ENCODE measurements around the gene SVOP. TPM values are rescaled to one million over a fixed set of nuclear protein-coding genes. Genes with fewer than 3 reads are reported as not detected.
A peak's percentile ranks its signal among the peaks of the same experiment; 100 is the strongest.

The SVOP gene
- total RNA-seq, 4 donors from 2014 or later = under 0.01 to 0.33 (median 0.06) TPM; not detected in 1

GRCh38 chr12:108967869-108968540 lies 52.9 kb downstream of the SVOP start:
- no peak overlapping the region for H3K27ac ChIP-seq (replicated peaks in 1 of 4)
- no peak overlapping the region for H3K4me3 ChIP-seq
- H3K9me3 ChIP-seq = no peaks in the 10 kb centered on the region
- no peaks in the 10 kb centered on the region for H3K36me3 ChIP-seq
- no peaks in the 10 kb centered on the region for H3K4me1 ChIP-seq
- no peak for DNase-seq (ENCODE audit: extremely low spot score)
- H3K27me3 ChIP-seq = peaks cover 0 to 24% (median 0%) of the 10 kb centered on the region in 4 donors
- intact Hi-C loops (cut with DNase I) = no loop called here
- 47% methylated on average over 2 of the region's 2 CpGs for WGBS
- peak in 1 of 3 experiments; percentile 27 for TF ChIP-seq CTCF (IDR thresholded peaks at IDR 0.05)
- no peak for TF ChIP-seq POLR2AphosphoS5 (IDR thresholded peaks at IDR 0.05)

- TF ChIP-seq POLR2AphosphoS5 (IDR thresholded peaks at IDR 0.05) = no peak
- TF ChIP-seq POLR2A (IDR thresholded peaks at IDR 0.05; ENCODE audit: low read depth) = no peak
- no peak for TF ChIP-seq EP300 (IDR thresholded peaks at IDR 0.05)
- TF ChIP-seq CTCF (IDR thresholded peaks at IDR 0.05) = no peak
- Histone ChIP-seq H3K27me3 (peaks cover 0 to 21% (median 0%) of the 10 kb centered on the region in 4 donors), H3K27ac (replicated peaks in 1 of 4) (no peak overlapping the region), H3K4me1 (no peaks in the 10 kb centered on the region), H3K36me3 (no peaks in the 10 kb centered on the region), H3K9me3 (no peaks in the 10 kb centered on the region), H3K4me3 (no peak overlapping the region)
- intact Hi-C loops (cut with DNase I) = no loop called here
- WGBS = 83% methylated on average over 8 of the region's 9 CpGs
- no peak for DNase-seq (ENCODE audit: extremely low spot score)
Measured at GRCh38 chr12:108966378-108967151, 54.3 kb downstream of the SVOP start.

GRCh38 chr12:108965886-108966285 lies 55.0 kb downstream of the SVOP start:
- TF ChIP-seq POLR2A (IDR thresholded peaks at IDR 0.05; ENCODE audit: low read depth) = no peak
- no peak for TF ChIP-seq EP300 (IDR thresholded peaks at IDR 0.05)
- no peak for TF ChIP-seq POLR2AphosphoS5 (IDR thresholded peaks at IDR 0.05)
- no peak for TF ChIP-seq CTCF (IDR thresholded peaks at IDR 0.05)

GRCh38 chr12:108964371-108965352 lies 56.2 kb downstream of the SVOP start:
- Histone ChIP-seq H3K4me3 (no peak overlapping the region), H3K27me3 (peaks cover 0 to 13% (median 0%) of the 10 kb centered on the region in 4 donors), H3K9me3 (no peaks in the 10 kb centered on the region), H3K36me3 (no peaks in the 10 kb centered on the region), H3K27ac (replicated peaks in 1 of 4) (no peak overlapping the region), H3K4me1 (no peaks in the 10 kb centered on the region)
- TF ChIP-seq POLR2AphosphoS5 (IDR thresholded peaks at IDR 0.05) = no peak
- no peak for TF ChIP-seq EP300 (IDR thresholded peaks at IDR 0.05)
- no peak for TF ChIP-seq CTCF (IDR thresholded peaks at IDR 0.05)
- no peak for TF ChIP-seq POLR2A (IDR thresholded peaks at IDR 0.05; ENCODE audit: low read depth)
- no peak for DNase-seq (ENCODE audit: extremely low spot score)
- WGBS = 76% methylated on average over 8 of the region's 8 CpGs
- intact Hi-C loops (cut with DNase I) = no loop called here

More at GRCh38 chr12:108965886-108966285, 55.0 kb downstream of the SVOP start:
- Histone ChIP-seq H3K4me1 (no peaks in the 10 kb centered on the region), H3K36me3 (no peaks in the 10 kb centered on the region), H3K9me3 (no peaks in the 10 kb centered on the region), H3K27ac (replicated peaks in 1 of 4) (no peak overlapping the region), H3K4me3 (no peak overlapping the region), H3K27me3 (peaks cover 0 to 20% (median 0%) of the 10 kb centered on the region in 4 donors)
- DNase-seq (ENCODE audit: extremely low spot score) = no peak
- 94% methylated on average over 1 of the region's 1 CpG for WGBS
- intact Hi-C loops (cut with DNase I) = no loop called here
